D721Med (cell line): Measurements from ENCODE around the gene HECTD2.

Experiments
- DNase-seq: peaks from one replicate; pipeline ENCODE4 v3.0.0; 2011; ENCODE audit warnings: low spot score; ENCODE audit not compliant: insufficient read length
- FAIRE-seq: peaks from 2 replicates; lab custom pipeline; 2011; peaks lifted over from hg19 to GRCh38; lab: Jason Lieb, UNC
- CTCF ChIP-seq: IDR thresholded peaks from 2 replicates; pipeline ENCODE4 v1.5.1; 2012; ENCODE audit warnings: mild to moderate bottlenecking, control low read depth; ENCODE audit not compliant: insufficient read depth; ENCODE audit errors: missing control alignments

Gene HECTD2

GRCh38 chr10:91537614-91538383 lies 127.7 kb downstream of the HECTD2 start:
- no peak for FAIRE-seq
- no peak for TF ChIP-seq CTCF
- DNase-seq, result no peak

- no peak for FAIRE-seq
- TF ChIP-seq CTCF, result no peak
- no peak for DNase-seq
These were observed 129.8 kb downstream of the HECTD2 start for GRCh38 chr10:91539930-91540329.

GRCh38 chr10:91540733-91541132 lies 130.6 kb downstream of the HECTD2 start:
- no peak for FAIRE-seq
- TF ChIP-seq CTCF, result no peak

GRCh38 chr10:91541481-91541880 lies 131.3 kb downstream of the HECTD2 start:
- DNase-seq, result no peak
- no peak for TF ChIP-seq CTCF

More at GRCh38 chr10:91540733-91541132, 130.6 kb downstream of the HECTD2 start:
- DNase-seq, result no peak

GRCh38 chr10:91545384-91545783 lies 135.2 kb downstream of the HECTD2 start:
- FAIRE-seq (no peak), DNase-seq (no peak)
- no peak for TF ChIP-seq CTCF

More at GRCh38 chr10:91541481-91541880, 131.3 kb downstream of the HECTD2 start:
- FAIRE-seq, result no peak

- DNase-seq (no peak), FAIRE-seq (no peak)
- no peak for TF ChIP-seq CTCF
These were observed 135.7 kb downstream of the HECTD2 start for GRCh38 chr10:91545838-91546237.

- TF ChIP-seq CTCF, result no peak
- FAIRE-seq, result no peak
These were observed 139.1 kb downstream of the HECTD2 start for GRCh38 chr10:91549262-91549661.

More at GRCh38 chr10:91549262-91549661, 139.1 kb downstream of the HECTD2 start:
- no peak for DNase-seq
